Stimulated activated naive CD4-positive, alpha-beta T cell treated with Interleukin-2 at 50 U/mL for 16 hours (primary cell): ENCODE results near the gene TBC1D14.

Experiments used
- DNase-seq: peaks from one replicate; lab custom pipeline; 2025; lab: John Stamatoyannopoulos, UW

The TBC1D14 gene

DNA sequence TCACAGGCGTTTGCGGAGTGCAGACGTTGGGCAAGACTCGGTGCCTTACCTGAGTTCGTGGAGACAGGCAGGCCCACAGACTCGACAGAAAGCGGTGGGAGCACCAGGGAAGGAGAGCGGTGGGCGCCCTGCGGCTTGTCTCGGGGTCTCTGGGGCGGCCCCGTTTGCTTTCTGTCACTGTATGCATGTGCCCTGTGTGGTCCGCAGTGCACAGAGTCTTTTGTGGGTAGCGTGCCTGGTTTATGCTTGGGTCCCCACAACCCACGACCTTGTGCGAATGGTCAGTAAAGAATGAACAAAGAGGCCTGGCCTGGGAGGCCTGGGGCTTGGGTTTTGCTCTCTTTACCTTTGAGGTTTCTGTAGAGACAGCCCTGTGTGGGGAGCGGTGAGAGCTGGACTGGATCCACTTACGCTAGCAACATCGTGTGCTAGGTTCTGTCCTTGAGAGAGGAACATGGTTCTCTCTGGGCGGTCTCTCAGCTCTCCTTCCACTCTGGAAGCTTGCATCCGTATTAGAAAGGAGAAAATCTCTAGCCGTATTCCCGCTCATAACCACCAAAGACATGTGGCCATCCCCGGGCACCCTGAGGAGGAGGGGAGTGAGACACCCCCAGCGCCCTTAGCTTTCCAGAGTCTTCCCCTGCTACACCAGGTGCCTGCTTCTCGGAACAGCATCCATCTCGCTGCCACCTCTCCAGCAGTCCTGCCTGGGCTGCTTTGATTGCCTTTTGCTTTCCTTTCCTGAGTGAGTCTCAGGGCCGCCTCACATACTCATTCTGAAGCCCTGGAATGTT is 134.7 kb downstream of the TBC1D14 start:
- DNase-seq = no peak

DNA sequence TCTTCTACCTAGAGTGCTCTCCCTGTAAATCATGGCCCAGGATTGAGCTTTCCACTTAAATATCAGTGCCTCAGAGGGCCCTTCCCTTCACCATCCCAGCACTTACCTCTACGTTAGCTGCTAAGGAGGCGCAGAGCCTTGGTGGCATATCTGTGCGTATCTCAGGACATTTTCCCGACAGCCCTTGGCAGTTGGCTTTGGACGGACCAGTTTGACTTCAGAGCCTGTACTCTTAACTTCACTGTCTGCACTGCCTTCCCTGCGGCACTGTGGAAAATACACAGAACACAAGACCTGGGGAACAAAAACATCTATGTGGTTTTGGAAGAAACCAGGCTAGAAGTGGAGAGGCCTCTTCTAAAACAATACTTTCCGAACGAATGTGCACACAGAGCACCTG is 135.9 kb downstream of the TBC1D14 start:
- DNase-seq = no peak

DNA sequence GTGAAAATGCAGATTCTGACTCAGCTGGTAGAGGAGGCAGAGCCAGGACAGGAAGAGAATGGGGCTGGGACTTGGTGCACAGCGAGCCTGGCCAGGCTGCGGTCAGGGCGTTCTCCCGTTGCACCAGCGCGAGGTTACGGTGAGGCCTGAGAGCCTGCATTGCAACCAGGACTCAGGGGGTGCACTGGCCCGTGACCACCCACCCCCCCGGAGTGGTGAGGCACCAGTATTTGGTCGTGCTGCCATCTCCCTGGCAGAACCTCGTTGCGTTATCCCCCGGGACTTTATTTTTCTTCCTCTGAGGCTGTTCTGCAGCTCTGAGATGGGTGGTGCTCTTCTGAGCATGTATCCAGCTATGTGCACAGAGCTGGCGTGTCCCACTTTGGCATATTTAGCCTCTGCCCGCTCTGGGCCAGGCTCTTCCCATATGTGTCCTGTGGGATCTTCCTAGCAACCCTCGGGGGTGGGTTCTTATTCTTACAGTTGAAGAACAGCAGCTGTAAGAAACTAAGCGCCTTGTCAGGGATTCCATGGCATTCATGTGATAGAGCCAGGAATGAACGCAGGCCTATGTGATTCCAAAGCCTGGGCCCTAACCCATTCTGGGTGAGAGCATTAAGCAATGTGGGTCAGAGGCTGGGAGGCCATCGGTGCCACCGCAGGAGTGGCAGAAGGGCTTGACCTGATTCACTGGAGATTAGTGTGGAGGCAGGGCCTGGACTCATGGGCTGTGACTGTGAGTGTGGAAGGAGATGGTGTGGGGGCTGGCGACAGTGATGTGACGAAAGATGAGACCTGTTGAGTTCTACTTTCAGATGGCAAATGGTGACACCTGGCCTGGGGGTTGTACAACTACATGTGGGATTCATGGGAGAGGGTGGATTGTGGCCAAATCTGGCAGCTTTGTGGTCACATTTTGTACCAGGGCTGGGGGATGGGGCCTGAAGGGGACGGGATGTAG is 136.6 kb downstream of the TBC1D14 start:
- DNase-seq = no peak

DNA sequence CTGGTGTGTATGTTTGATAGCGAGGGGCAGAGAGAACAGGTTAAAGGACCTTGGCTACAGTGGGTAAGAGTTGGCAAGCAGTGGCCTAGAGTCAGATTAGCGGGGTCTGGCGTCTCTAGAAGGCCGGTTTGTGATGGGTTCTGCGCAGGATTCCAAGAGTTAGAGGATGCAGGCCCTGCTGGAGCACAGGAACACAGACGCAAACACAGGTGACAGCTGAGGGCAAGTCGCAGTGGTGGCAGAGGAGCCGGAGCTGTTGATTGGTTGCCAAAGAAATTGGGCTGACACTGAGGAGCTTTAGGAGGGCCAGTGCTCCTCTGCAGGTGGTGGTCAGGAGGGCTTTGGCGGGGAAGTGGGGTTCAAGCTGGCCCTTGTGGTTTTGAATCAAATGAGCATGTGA is 137.3 kb downstream of the TBC1D14 start:
- DNase-seq = no peak

DNA sequence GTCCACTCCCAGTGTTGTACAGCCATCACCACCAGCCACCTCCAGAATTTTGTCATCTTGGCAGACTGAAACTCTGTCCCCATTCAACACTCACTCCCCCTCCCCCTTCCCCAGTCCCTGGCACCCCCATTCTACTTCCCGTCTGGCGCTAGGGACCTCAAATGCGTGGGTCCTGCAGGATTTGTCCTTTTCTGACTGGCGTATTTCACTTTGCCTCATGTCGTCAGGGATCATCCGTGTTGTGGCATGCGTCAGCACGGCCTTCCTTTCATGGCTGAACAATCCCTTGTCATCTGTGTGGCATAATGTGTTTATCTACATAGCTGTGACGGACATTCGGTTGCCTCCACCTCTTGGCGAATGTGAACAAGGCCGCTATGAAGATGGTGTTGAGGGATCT is 139.0 kb downstream of the TBC1D14 start:
- no peak for DNase-seq

DNA sequence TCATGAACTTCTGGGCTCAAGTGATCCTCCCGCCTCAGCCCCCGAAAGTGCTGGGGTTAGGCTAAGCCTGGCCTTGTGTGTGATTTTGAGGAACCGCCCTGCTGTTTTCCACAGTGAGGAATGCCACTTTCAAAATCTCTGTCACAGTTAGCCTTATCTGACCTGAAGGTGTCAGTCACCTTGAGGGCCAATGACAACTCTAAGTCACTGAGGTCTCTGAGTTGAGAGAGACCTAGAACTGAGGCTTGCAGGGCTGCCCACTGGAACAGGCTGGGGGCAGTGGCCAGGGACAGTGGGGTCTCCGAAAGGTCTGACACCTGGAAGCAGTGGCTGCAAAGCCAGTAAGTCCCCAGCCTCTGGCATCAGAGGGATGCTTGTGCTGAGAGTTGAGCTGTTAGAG is 139.7 kb downstream of the TBC1D14 start:
- no peak for DNase-seq

DNA sequence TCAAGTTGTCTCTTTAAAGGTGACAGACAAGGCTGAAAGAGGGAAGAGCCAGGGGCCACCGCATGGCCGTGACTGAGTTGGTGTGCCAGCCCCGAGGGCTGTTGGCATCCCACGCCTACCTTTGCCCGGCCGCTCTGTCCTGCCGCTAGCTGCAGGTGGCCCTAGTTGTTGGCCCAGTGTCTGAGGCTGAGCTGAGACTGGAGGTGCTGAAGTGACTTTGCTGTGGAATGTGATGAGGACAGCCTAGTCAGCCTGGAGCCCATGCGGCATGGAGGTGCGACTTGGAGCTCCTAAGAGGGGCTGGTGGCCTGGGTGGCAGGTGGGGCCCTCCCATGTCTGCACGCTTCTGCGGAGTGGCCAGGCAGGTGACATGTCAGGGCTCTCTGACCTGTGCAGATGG is 140.1 kb downstream of the TBC1D14 start:
- no peak for DNase-seq

DNA sequence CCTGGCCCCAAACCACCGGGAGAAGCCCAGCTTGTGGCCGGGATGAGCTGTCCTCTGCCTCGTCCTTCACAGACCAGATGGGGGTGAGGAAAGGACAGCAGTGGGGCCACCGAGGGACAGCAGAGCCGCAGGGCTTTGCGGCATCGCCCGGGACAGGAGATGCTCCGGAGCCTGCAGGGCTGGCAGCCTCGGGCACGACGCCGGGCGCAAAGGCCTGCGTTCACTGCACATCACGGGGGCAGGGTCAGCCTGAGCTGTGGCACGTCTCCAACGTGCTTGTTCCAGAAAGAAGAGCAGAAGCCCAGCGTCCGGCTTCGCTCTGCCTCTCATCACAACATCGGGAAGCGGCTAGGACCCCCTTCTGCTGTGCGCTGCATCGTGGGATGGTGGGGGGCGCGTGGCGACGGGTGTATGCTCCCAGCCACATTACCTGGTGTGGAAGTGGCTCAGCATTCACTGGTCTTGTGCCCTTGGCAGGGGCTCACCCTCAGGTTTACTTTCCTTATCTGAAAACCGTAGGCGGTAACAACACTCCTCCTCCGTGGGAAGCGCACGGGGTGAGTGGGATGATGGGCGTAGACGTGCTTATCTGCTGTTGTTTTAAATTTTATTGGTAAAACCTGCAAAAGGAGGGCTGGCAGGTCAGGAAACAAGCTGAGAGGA is 141.0 kb downstream of the TBC1D14 start:
- no peak for DNase-seq

DNA sequence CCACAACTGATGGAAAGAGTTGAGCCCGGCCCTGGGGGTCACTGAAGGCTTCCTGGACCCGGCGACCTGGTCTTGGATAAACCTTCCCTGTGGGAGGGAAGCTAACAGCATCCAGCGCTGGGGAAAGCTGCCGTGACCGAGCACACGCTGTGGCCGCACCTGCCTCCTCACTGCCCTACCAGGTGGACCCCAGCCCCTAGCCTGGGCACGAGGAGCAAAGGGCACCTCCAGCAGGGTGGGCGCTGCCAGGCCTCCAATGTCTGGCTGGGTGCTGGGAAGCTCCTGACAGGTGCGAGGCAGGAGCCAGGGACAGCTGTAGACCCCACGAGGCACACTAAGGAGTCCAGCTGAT is 141.5 kb downstream of the TBC1D14 start:
- DNase-seq = no peak

DNA sequence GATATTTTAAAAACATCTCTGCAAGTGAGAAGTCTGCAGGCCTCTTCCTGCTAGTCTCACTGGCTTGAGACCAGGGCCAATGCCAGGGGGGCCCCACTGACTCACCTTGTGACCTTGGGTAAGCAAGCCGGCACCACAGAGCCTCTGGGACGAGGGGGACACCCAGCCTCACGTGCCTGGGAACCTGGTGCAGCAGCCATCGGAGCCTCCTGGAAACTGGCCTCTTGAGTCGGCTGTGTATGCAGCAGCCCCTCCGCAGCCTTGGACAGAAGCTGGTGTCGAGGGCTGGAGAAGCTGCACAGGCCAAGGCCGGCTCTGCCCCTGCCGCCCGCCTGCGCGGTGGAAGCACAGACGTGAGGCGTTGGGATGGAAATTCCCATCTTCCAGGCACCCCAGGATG is 142.3 kb downstream of the TBC1D14 start:
- DNase-seq = no peak

DNA sequence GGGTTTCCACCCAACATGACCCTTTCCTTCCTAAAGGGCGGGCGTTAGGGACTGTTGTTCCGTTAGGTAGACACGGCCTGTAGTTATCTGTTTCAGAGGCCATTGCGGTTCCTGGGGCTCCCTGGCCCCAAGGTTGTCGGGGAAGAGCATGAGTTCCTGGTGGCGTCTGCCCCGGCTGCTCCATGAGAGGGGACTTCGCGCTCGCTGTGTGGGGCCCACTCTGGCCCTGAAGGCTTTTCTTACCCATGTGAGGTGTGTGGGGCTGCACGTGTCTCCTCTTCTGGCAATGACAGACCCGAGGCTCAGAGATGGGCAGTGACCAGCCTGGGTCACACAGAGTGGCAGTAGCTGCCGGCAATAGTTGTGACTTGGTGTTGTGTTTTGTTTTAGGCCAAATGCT is 142.7 kb downstream of the TBC1D14 start:
- DNase-seq = no peak

DNA sequence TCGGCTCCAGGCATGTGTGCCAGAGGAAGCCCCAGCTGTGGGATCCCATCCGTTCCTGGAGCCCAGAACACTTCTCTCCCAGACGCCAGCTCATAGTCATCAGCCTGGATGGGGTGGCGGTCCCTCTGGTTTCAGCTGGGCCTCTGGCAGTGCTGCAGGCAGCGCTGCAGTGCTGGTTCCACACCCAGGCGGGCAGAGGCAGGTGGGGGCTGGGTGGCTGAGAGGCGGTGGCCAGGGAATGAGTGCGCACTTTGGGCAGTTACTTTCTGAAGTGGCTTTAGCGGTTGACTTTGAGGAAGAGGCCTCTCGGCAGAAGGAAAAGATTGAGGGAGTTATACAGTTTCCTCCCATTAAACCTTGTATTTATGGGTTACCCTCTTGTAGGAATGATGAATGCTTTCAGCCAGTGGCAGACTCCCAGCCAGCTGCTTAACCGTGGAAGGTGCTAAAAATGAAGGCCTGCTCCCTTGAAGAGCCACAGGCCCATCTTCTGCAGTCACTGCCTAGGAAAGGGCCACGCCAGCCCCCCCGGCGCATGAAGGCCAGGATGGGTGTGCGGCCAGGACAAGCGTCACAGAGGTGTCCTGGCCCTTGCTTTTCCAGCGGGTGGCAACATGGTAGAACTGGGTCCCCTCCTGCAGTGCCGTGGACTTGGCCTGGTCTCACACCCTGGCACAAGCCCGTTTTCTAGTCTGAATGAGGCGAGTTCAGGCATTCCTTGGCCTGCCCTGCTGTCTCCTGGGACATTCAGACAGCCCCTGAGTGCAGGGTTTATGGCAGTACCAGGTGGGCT is 143.5 kb downstream of the TBC1D14 start:
- DNase-seq = no peak

DNA sequence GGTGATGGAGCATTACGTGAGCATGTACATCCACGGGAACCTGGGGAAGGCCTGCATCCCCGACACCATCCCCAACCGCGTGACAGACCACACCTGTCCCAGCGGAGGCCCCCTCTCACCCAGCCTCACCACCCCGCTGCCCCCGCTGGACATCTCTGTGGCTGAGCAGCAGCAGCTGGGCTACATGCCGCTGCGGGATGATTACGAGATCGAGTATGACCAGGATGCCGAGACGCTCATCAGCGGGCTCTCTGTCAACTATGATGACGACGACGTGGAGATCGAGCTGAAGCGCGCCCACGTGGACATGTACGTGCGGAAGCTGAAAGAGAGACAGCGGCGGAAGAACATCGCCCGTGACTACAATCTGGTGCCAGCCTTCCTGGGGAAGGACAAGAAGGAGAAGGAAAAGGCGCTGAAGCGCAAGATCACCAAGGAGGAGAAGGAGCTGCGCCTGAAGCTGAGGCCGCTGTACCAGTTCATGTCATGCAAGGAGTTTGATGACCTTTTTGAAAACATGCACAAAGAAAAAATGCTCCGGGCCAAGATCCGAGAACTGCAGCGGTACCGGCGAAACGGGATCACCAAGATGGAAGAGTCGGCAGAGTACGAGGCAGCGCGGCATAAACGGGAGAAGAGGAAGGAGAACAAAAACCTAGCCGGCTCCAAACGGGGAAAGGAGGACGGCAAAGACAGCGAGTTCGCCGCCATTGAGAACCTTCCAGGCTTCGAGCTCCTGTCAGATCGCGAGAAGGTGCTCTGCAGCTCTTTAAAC is 144.7 kb downstream of the TBC1D14 start:
- DNase-seq = no peak

DNA sequence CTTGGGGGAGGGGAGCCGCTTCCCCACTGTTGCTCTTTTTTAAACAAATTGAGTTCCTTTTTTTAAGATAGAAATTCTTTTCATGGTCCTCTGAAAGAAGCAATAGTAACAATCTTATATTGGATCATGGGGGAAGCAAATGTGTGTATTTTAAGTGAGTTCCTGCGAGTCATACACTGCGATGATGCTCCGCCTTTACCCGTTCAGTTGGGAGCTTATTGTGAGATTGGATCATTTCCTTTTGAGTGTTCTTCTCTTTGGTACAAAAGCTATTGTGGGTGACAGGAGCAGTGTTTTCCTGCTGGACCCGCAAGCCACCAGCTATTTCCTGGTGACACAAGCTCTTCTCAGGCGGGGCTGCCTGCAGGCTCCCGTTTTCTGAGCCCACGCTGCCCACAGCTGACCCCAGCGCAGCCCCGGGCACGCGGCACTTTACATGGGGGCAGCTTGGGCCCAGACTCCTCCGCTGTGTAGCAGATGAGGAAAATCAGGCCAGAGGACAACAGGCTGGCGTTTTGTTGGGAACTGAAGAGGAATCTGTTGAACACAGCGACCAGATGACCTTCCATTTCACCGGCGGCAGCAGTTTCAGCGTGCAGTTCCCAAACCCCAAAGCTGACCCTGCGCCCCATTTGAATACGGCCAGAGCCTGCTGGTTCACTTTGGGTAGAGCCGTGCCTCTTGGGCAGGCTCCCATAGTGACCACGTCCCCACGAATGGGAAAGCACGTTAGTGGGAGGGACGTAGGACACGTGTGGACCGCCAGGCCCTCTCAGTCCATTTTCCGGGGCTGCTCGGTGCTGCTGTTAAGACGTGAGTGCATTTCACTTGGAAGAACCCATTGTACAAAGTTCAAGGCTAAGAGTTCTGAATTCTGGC is 145.7 kb downstream of the TBC1D14 start:
- DNase-seq = no peak

DNA sequence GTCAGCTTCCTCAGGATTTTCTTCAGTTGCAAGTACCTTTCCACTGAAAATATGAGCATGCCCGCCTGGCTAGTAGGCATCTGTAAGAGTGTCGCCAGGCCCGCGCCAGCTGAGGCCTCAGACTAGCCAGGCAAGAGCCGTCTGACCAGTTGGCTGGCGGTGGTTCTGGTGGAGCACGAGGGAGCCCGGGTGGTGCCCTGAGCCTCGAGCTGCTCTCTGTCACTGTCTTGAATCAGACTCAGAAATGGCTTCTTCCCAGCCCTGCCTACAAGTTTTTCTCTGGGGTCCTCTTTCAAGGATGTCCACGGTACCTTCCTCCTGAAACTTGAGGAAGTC is 146.3 kb downstream of the TBC1D14 start:
- no peak for DNase-seq

DNA sequence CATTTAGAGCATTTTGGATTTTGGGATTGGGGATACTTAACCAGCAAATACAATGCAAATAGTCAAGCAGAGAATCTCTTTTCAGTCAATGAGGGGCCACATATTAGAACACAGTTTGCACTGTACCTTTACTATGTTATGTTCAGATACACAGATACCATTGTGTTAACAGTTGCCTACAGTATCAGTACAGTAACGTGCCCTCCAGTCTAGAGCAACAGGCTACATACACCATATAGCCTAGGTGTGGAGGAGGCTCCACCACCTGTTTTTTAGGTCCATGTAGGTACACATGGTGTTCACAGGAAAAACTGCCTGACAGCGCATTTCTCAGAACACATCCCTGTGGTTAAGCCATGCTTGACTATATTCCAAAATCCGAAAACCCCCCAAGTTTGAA is 149.2 kb downstream of the TBC1D14 start:
- DNase-seq = no peak

DNA sequence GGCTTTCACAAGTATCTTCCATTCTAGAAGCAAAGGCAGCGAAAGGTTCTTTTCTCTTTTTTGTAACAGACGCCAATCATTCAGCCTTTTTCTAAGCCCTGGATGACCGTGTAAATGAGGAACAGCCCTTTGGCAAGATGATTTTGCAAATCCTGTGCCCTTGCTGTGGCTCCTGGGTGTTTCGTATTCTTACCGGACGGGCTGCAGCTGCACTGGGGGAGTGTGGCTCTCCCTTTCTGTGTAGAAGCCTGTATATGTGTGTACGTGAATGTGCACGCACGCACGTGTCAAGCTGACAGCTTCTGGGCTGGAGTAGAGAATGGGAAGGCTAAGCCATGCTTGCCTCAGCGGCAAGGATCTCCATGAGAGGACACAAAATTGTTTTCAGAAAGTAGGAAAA is 150.0 kb downstream of the TBC1D14 start:
- no peak for DNase-seq

DNA sequence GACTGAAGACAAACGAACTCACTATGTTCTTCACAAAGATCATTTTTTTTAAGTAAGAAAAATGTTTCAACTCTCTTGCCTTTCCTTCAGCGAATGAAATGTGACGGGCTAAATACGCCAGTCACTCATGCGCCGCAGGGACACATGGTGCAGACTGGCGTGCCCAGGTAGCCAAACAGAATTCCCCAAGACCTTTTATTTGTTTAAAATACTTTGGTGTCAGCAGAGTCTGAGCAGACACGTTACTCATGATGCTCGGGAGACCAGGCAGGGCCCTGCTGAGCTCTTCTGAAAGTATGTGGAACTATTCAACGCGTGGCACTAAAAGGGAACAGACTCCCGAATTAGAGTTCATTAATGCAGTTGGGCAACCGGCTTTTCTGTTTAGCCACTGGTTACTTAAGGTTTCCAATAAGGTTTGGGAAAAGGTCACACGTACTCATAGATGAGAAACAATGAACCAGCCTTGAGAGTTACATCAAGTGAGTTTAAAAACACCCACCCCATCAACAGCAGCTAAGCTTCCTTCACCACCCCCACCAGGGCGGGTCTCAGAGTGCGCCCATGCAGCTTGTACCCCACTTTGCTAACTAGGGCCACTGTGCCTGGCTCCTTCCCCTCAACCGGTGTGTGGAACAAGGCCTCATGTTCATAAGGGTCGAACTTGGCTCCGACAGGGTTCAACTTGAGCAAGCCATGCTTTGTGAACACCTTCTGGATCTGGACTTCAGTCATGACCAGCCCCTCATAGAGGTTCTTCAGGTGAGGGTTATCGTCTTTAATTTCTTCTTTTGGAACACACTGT is 150.9 kb downstream of the TBC1D14 start:
- DNase-seq = no peak

DNA sequence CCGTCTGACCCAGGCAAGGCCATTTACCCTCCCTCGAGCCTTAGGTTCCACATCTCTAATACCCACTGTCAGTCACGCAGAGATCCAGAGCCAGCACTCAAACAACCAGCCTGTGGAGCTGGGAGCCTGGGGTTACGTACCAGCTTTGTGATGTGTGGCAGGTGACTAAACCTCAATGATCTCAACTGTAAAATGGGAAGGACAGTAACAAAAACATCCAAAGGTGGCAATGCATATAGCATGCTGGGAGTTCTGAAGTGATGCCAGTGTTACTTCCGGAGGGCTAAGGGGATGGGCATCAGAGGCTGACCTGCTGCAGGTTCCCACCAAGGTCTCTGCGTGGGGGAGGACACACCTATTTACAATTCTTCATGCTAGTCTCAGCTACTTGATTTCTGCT is 152.2 kb downstream of the TBC1D14 start:
- DNase-seq = no peak
